ENCODE data around the gene ABCC12.

Gene ABCC12

DNA sequence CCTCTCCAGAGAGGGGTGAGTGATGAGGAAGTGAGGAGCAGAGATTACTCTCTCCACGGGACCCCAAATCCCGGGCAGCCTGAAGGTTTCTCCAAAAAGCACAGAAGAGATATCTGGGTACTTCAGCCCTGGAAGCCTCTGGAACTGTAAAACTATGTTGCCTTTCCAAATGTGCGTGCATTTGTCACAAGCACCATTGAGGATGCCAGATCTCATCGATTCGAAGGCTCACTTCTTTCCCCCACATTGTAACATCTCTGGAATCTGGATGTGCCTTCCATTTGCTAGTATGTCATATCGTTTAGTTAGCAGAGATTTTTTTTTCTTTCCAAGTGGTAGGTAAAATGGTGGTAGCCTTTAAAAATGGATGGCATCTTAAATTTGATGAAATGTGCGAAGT is 45.8 kb downstream of the ABCC12 start:
- ChIA-PET CTCF (no interaction called here), POLR2A (no interaction called here)
- no peak for TF ChIP-seq LEF1 (IDR thresholded peaks at IDR 0.05; ENCODE audit: borderline replicate concordance)
- TF ChIP-seq L3MBTL2 (conservative IDR thresholded peaks at IDR 0.05), result no peak
- no peak for TF ChIP-seq NFRKB (IDR thresholded peaks at IDR 0.05)
- no peak for TF ChIP-seq CTBP1 (IDR thresholded peaks at IDR 0.05; ENCODE audit: borderline replicate concordance)
- TF ChIP-seq FOXM1 (IDR thresholded peaks at IDR 0.05; ENCODE audit: borderline replicate concordance), result no peak
- TF ChIP-seq, protein P1, sequence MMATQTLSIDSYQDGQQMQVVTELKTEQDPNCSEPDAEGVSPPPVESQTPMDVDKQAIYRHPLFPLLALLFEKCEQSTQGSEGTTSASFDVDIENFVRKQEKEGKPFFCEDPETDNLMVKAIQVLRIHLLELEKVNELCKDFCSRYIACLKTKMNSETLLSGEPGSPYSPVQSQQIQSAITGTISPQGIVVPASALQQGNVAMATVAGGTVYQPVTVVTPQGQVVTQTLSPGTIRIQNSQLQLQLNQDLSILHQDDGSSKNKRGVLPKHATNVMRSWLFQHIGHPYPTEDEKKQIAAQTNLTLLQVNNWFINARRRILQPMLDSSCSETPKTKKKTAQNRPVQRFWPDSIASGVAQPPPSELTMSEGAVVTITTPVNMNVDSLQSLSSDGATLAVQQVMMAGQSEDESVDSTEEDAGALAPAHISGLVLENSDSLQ (IDR thresholded peaks at IDR 0.05), result no peak
- TF ChIP-seq HDGF (IDR thresholded peaks at IDR 0.05; ENCODE audit: borderline replicate concordance), result no peak
- TF ChIP-seq SUZ12 (IDR thresholded peaks at IDR 0.05), result no peak
- TF ChIP-seq BHLHE40 (IDR thresholded peaks at IDR 0.05; ENCODE audit: borderline replicate concordance), result no peak
- no peak for TF ChIP-seq FOXK2 (IDR thresholded peaks at IDR 0.05)
- TF ChIP-seq TARDBP (IDR thresholded peaks at IDR 0.05), result no peak
- TF ChIP-seq SP1 (IDR thresholded peaks at IDR 0.05), result no peak

DNA sequence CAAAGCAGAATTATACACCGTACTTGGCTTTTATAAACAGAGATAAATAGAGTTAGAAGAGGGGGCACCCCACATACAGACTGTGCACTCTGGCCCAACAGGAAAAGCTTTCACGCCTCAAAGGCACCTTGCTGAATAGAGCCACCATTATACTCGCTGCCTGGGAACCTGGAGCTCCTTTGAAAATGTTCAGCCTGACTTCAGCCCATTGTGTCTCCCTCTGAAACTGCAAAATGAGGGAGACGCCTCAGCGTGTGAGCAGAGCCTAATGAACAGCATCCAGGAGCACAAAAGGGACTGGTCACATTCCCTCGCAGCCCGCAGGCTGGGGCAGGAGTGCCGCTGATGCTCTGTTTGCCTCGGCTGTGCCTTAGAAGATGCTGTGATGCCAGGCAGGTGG is 46.3 kb downstream of the ABCC12 start:
- no peak for DNase-seq (ENCODE audit: extremely low spot score)
- TF ChIP-seq HDGF (IDR thresholded peaks at IDR 0.05; ENCODE audit: borderline replicate concordance) (no peak), FOXK2 (IDR thresholded peaks at IDR 0.05) (no peak), SP1 (IDR thresholded peaks at IDR 0.05) (no peak), FOXM1 (IDR thresholded peaks at IDR 0.05; ENCODE audit: borderline replicate concordance) (no peak), LEF1 (IDR thresholded peaks at IDR 0.05; ENCODE audit: borderline replicate concordance) (no peak), NFRKB (IDR thresholded peaks at IDR 0.05) (no peak), L3MBTL2 (conservative IDR thresholded peaks at IDR 0.05) (no peak), CTBP1 (IDR thresholded peaks at IDR 0.05; ENCODE audit: borderline replicate concordance) (no peak), TARDBP (IDR thresholded peaks at IDR 0.05) (no peak), ELF4 (IDR thresholded peaks at IDR 0.05) (no peak), BHLHE40 (IDR thresholded peaks at IDR 0.05; ENCODE audit: borderline replicate concordance) (no peak), FOXA1 (IDR thresholded peaks at IDR 0.05) (no peak), ZNF384 (IDR thresholded peaks at IDR 0.05) (no peak), SUZ12 (IDR thresholded peaks at IDR 0.05) (no peak), ARNT (IDR thresholded peaks at IDR 0.05) (no peak)
- TF ChIP-seq, protein P1 (IDR thresholded peaks at IDR 0.05), result no peak
- ChIA-PET POLR2A (no interaction called here), CTCF (no interaction called here)

More for the DNA sequence above, 45.8 kb downstream of the ABCC12 start:
- DNase-seq (ENCODE audit: extremely low spot score), result no peak

DNA sequence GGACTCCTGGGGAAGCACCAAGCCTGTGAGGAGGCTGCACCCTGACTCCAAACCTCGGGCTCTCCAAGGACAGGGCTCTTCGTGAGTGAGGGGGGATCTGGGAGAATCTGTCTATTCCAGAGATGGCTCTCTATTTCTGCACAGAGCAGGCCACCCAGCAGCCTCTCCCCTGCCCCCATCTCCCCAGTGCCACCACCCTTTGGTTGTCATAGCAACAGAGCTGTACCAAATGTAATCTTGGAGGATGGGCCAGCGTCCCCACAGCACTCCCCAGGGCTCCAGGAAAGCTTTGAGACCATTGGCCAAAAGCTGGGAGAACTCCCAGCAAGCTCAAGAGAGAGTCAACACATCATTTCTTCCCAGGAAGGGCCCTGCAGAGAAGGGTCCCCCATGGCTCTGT is 49.3 kb downstream of the ABCC12 start:
- ChIA-PET CTCF (no interaction called here), POLR2A (no interaction called here)
- TF ChIP-seq HDGF (IDR thresholded peaks at IDR 0.05; ENCODE audit: borderline replicate concordance) (no peak), FOXA1 (IDR thresholded peaks at IDR 0.05) (no peak), CTBP1 (IDR thresholded peaks at IDR 0.05; ENCODE audit: borderline replicate concordance) (no peak), FOXK2 (IDR thresholded peaks at IDR 0.05) (no peak), SUZ12 (IDR thresholded peaks at IDR 0.05) (no peak), L3MBTL2 (conservative IDR thresholded peaks at IDR 0.05) (no peak), LEF1 (IDR thresholded peaks at IDR 0.05; ENCODE audit: borderline replicate concordance) (no peak), SP1 (IDR thresholded peaks at IDR 0.05) (no peak), TARDBP (IDR thresholded peaks at IDR 0.05) (no peak), BHLHE40 (IDR thresholded peaks at IDR 0.05; ENCODE audit: borderline replicate concordance) (no peak), ELF4 (IDR thresholded peaks at IDR 0.05) (no peak), ARNT (IDR thresholded peaks at IDR 0.05) (no peak), FOXM1 (IDR thresholded peaks at IDR 0.05; ENCODE audit: borderline replicate concordance) (no peak)
- DNase-seq (ENCODE audit: extremely low spot score), result no peak
